ENCODE results near the gene FILIP1L.
"Not testable (repeated sequence)": the region's sequence is repeated elsewhere in the genome, so short reads cannot be mapped to it uniquely, and the experiment has no call there.

Gene FILIP1L

DNA sequence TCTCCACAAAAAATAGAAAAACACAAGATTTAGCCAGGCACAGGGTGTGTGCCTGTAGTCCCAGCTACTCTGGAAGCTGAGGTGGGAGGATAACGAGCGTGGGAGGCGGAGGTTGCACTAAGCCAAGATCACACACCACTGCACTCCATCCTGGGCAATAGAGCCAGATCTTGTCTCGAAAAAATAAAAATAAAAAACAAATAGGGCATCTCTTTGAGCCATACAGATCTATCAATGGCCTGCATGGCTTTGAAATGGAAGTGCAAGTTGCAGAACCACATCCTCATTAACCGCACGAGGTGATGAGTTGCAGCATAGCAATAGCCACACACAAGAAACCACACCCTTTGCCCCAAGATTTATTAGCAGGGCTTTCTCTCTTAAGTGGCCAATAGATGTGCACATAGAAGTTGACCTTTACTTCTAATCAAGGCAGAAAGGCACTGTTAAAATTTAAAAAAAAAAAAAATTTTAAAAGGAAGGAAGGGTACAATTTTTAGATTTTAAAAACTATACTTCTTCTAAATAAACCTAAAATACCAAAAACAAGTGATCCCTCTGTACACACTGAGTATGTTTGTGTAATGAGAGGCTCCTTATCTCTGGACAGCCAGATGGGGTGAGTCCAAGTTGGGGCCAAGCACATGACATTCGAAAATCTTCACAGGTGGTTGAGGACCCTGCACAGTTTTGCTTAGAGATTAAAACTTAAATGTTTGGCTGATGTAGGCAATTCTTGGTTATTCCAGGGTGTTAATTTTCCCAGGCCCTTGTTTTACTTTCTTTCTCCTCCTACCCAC lies 53.4 kb downstream of the FILIP1L start:
- DNase-seq (no peak), ATAC-seq (no peak)
- no peaks in the 10 kb centered on the region for H3K27me3 Mint-ChIP-seq
- H3K9me3 Mint-ChIP-seq: no peaks in the 10 kb centered on the region
- H3K4me1 Mint-ChIP-seq: peaks cover 9% of the 10 kb centered on the region
- H3K4me3 Mint-ChIP-seq: no peak overlapping the region
- no peak overlapping the region for H3K27ac Mint-ChIP-seq
- no peaks in the 10 kb centered on the region for H3K36me3 Mint-ChIP-seq (ENCODE audit: low read depth)

GRCh38 chr3:100059472-100059871 lies 54.8 kb downstream of the FILIP1L start:
- no peak for ATAC-seq
- Mint-ChIP-seq H3K4me3 (no peak overlapping the region), H3K36me3 (ENCODE audit: low read depth) (no peaks in the 10 kb centered on the region), H3K27me3 (no peaks in the 10 kb centered on the region), H3K27ac (no peak overlapping the region), H3K4me1 (peaks cover 9% of the 10 kb centered on the region), H3K9me3 (no peaks in the 10 kb centered on the region)
- no peak for DNase-seq

DNA sequence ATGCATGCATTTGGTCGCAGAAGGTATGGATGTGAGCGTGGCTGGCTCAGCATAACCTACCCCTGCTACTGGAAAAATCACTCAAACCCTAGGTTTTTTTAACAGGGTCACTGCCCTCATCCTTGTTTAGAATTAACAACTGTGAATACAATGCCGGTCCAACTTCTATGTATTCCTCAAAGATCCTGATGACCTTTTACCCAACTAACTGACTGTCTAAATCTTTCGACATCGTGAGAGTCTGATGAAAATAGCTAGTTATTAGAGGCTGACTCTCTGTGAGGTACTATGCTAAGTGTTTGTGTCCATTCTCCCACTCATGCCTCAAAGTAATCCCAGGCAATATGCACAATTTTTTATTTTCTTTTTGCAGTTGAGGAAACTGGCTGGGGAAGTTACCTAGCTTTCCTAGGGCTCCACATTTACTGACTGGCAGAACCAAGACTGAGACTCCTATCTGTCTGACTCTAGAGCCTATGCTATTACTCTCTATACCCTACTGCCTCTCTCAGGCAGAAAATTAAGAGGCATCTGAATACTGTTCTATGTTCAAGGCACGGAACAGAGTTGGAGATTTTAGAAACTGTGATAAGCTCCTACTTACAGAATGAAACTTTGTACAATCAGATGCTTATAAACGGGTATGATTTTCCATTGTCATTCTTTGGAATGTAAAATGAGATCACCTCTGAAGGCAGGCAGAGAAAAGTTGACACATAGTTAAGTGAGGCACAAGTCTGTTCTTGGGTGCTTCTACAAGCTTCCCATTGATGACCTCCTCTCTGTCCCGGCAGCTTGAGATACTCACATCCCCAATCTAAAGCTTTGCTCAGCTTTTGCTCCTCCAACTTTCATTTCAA lies 56.4 kb downstream of the FILIP1L start:
- no peaks in the 10 kb centered on the region for H3K36me3 Mint-ChIP-seq (ENCODE audit: low read depth)
- H3K27ac Mint-ChIP-seq: no peak overlapping the region
- ATAC-seq: no peak
- H3K4me3 Mint-ChIP-seq: no peak overlapping the region
- no peak for DNase-seq
- peaks cover 9% of the 10 kb centered on the region for H3K4me1 Mint-ChIP-seq
- no peaks in the 10 kb centered on the region for H3K27me3 Mint-ChIP-seq
- no peaks in the 10 kb centered on the region for H3K9me3 Mint-ChIP-seq

DNA sequence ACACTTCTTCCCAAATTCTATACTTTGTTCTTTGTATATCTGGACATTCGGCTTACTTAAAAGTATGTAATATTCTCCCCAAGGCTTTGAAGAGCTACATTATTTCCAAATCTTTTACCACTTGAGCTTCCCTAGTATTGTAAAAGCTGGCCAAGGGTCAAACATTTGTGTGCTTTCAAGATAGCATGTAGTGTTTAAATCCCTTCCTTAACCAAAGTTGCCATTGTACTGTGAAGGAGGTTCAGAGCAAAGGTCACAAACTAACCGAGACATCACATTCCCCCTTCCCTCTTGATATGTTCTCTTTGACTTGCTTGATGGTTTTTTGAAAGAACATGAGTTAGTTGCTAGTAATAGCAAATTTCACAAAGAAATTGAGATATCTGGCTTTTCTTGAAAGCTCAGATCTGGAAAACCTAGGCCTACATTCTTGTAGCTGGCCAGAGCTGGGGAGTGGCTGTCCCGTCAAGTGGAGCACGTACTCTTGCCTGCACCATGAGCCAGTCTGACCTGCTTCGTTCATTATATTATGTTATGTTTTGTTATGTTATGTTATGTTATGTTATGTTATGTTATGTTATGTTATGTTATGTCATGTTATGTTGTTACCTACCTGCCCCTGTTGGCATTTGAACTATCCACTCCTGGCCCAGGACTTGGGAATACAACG lies 60.2 kb downstream of the FILIP1L start:
- Mint-ChIP-seq H3K36me3 (ENCODE audit: low read depth) (peaks cover under 1% of the 10 kb centered on the region), H3K4me3 (no peak overlapping the region), H3K27ac (no peak overlapping the region), H3K27me3 (no peaks in the 10 kb centered on the region), H3K9me3 (no peaks in the 10 kb centered on the region), H3K4me1 (no peaks in the 10 kb centered on the region)
- ATAC-seq: no peak
- DNase-seq: no peak

DNA sequence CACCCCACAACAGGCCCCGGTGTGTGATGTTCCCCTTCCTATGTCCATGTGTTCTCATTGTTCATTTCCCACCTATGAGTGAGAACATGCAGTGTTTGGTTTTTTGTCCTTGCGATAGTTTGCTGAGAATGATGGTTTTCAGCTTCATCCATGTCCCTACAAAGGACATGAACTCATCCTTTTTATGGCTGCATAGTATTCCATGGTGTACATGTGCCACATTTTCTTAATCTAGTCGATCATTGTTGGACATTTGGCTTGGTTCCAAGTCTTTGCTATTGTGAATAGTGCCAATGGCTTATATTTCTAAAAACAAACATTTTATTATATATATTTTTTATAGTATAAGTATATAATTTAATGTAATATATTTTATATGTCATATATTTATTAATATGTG lies 62.8 kb downstream of the FILIP1L start:
- ATAC-seq; H3K4me3 Mint-ChIP-seq; H3K27ac Mint-ChIP-seq; DNase-seq; H3K36me3 Mint-ChIP-seq (ENCODE audit: low read depth); H3K27me3 Mint-ChIP-seq; H3K9me3 Mint-ChIP-seq: not testable (repeated sequence)
- peaks cover 19% of the 10 kb centered on the region for H3K4me1 Mint-ChIP-seq

- ATAC-seq (no peak), DNase-seq (no peak)
- Mint-ChIP-seq H3K4me3 (no peak overlapping the region), H3K9me3 (no peaks in the 10 kb centered on the region), H3K27me3 (no peaks in the 10 kb centered on the region), H3K36me3 (ENCODE audit: low read depth) (peaks cover 2% of the 10 kb centered on the region), H3K4me1 (peaks cover 32% of the 10 kb centered on the region), H3K27ac (no peak overlapping the region)
Measured at GRCh38 chr3:100048248-100048647, 66.1 kb downstream of the FILIP1L start.

DNA sequence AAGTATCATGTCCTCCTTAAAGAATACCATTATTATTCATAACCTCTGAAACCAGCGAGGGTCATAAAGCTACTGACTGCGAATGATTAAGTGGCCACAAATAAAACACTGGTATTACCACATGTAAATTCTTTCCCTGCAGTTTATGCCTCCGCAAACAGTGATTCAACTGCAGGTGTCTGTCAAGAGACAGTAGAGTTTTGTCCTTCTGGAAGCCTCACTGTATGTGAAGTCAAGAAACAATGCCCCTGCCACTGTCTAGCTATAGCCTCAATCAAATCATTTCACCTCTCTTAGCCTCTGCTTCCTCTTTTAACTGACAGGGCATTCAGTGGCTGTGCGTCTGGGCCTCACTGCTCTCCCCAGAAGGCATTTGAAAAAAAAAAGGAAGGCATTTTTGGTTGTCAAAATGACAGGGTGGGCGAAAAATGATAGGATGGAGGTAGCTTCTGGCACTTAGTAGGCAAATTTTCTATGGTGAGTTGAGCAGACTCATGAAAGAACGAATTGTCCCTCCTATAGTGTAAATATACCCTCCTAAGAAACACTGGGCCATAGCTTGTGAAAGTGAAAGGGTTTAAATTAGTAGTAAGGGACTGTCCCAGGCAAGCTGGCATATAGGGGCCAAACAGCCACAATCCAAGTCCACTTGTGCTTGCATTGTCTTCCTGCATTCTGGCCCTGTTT lies 66.7 kb downstream of the FILIP1L start:
- Mint-ChIP-seq H3K4me3 (peak overlapping the region; percentile 21), H3K27me3 (no peaks in the 10 kb centered on the region), H3K4me1 (peaks cover 32% of the 10 kb centered on the region), H3K9me3 (no peaks in the 10 kb centered on the region), H3K27ac (peak overlapping the region; percentile 30), H3K36me3 (ENCODE audit: low read depth) (peaks cover 2% of the 10 kb centered on the region)
- ATAC-seq: peak; percentile 82
- no peak for DNase-seq

GRCh38 chr3:100046986-100047385 lies 67.3 kb downstream of the FILIP1L start:
- Mint-ChIP-seq H3K27ac (peak overlapping the region; percentile 30), H3K4me3 (peak overlapping the region; percentile 21), H3K27me3 (no peaks in the 10 kb centered on the region), H3K9me3 (no peaks in the 10 kb centered on the region), H3K36me3 (ENCODE audit: low read depth) (peaks cover 4% of the 10 kb centered on the region), H3K4me1 (peaks cover 34% of the 10 kb centered on the region)
- ATAC-seq (no peak), DNase-seq (no peak)

GRCh38 chr3:100045696-100046095 lies 68.6 kb downstream of the FILIP1L start:
- no peak for ATAC-seq
- no peak for DNase-seq
- Mint-ChIP-seq H3K27ac (no peak overlapping the region), H3K4me1 (peaks cover 34% of the 10 kb centered on the region), H3K4me3 (no peak overlapping the region), H3K9me3 (no peaks in the 10 kb centered on the region), H3K27me3 (no peaks in the 10 kb centered on the region), H3K36me3 (ENCODE audit: low read depth) (peaks cover 4% of the 10 kb centered on the region)

DNA sequence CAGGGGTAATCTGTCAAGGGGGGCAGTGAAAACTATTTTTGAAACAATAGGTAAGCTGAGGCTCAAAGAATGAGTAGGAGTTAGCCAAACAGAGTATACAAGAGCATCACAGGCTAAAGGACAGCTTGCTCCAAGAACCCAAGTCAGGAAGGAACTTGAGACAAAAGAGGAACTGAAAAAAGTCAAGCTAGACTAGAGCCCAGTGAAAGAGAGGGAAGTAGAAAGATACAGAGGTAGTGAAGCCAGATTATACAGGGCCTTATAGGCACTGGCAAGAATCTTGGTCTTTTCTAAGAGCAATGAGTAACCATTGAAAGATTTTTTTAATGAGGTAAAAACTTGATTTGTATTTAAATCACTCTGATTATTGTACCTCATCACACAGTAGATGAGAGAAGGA lies 69.9 kb downstream of the FILIP1L start:
- H3K27me3 Mint-ChIP-seq: no peaks in the 10 kb centered on the region
- H3K4me3 Mint-ChIP-seq: no peak overlapping the region
- no peak overlapping the region for H3K27ac Mint-ChIP-seq
- DNase-seq: no peak
- ATAC-seq: peak; percentile 20
- H3K36me3 Mint-ChIP-seq (ENCODE audit: low read depth): peaks cover 6% of the 10 kb centered on the region
- H3K9me3 Mint-ChIP-seq: no peaks in the 10 kb centered on the region
- H3K4me1 Mint-ChIP-seq: peaks cover 38% of the 10 kb centered on the region

DNA sequence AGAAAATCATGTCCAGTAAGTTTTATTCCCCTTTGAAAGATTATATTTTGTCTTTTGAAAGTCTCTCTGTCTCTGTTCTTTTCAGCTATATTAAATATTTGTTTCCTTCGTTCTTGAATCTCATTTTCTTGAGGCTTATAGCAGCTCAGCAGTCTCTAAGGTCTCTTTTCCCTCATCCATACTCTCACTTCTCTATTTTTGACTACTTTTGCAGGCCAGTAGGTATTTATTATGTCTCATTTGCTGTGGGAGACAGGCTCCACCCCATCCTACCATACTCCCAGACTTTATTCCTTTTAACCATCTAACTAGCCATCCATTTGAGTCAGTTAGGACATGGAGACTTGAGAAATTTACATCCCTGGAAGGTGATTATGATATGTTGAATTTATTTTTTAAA lies 71.0 kb downstream of the FILIP1L start:
- Mint-ChIP-seq H3K4me1 (peaks cover 35% of the 10 kb centered on the region), H3K27me3 (no peaks in the 10 kb centered on the region), H3K27ac (no peak overlapping the region), H3K9me3 (no peaks in the 10 kb centered on the region), H3K4me3 (no peak overlapping the region), H3K36me3 (ENCODE audit: low read depth) (peaks cover 4% of the 10 kb centered on the region)
- DNase-seq (no peak), ATAC-seq (no peak)

DNA sequence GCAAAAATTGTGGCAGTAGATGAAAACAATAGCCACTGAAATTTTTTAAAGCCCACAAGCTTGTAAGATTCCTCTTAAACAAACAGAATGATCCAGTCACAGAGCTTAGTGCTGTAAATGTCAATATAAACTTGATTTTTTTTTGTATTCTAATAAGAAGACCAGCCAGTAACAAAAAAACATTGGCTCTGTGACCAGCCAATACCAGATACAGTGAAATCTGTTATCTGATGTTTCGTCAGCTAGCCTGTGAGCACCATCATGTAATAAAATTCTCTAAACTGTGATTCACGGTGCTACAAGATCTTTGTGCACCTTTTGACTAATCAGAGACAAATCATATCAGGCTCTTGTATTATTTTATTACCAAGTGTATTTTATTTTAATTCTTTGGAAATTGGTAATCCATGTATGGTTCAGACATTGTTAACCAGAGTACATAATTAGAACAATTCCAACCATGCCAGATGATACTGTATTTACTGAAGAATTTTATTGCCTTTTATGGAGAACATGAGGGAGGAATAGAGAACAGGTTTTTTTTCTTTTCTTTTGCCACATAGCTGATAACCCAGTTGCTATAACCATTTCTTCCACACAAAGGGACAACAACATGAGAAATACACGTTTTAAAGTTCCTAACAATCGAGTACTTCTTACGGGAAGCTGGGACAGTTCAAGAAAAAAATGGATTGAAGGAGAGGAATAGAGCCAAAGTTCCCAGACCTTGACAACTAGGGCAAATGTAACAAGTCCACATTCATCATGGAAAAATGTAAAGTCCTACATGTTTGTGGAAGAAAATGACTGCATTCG lies 71.9 kb downstream of the FILIP1L start:
- Mint-ChIP-seq H3K27ac (no peak overlapping the region), H3K9me3 (no peaks in the 10 kb centered on the region)

GRCh38 chr3:100041328-100041749 lies 73.0 kb downstream of the FILIP1L start:
- ATAC-seq (no peak), DNase-seq (no peak)
- H3K4me1 Mint-ChIP-seq: peaks cover 17% of the 10 kb centered on the region

More for the DNA sequence above, 71.9 kb downstream of the FILIP1L start:
- H3K36me3 Mint-ChIP-seq (ENCODE audit: low read depth): peaks cover 4% of the 10 kb centered on the region
- H3K27me3 Mint-ChIP-seq: no peaks in the 10 kb centered on the region
- no peak for DNase-seq
- peaks cover 26% of the 10 kb centered on the region for H3K4me1 Mint-ChIP-seq
- H3K4me3 Mint-ChIP-seq: no peak overlapping the region
- ATAC-seq: no peak

More at GRCh38 chr3:100041328-100041749, 73.0 kb downstream of the FILIP1L start:
- H3K9me3 Mint-ChIP-seq: no peaks in the 10 kb centered on the region
- H3K27me3 Mint-ChIP-seq: no peaks in the 10 kb centered on the region
- H3K27ac Mint-ChIP-seq: no peak overlapping the region
- H3K4me3 Mint-ChIP-seq: no peak overlapping the region
- H3K36me3 Mint-ChIP-seq (ENCODE audit: low read depth): peaks cover 4% of the 10 kb centered on the region
